Thyroid gland (tissue), 4 donors: ENCODE results near the gene FAM83F. TPM values are rescaled to one million over a fixed set of nuclear protein-coding genes. Genes with fewer than 3 reads are reported as not detected.

Source experiments
- DNase-seq, 2 donors: peaks; one replicate each; pipeline ENCODE4 v3.0.0-alpha.2; 2019
- H3K27ac ChIP-seq, 3 donors: fragments of 200-600 bp; sonication (generic); 1 replicate in 2 of 3; 2 replicates in 1 of 3; pipeline ENCODE4 v1.5.1; 2016 to 2019; ENCODE audit warnings: mild to moderate bottlenecking in 1 of 3, moderate library complexity in 1 of 3
- H3K27me3 ChIP-seq: fragments of 200-600 bp; sonication (generic); one replicate; pipeline ENCODE4 v1.5.1; 2019
- H3K36me3 ChIP-seq, 2 donors: fragments of 200-600 bp; sonication (generic); one replicate each; pipeline ENCODE4 v1.5.1; 2016 to 2019
- H3K4me1 ChIP-seq, 2 donors: fragments of 200-600 bp; sonication (generic); one replicate each; pipeline ENCODE4 v1.5.1; 2017 to 2019
- H3K4me3 ChIP-seq, 3 donors: fragments of 200-600 bp; sonication (generic); replicated peaks in 1 of 3; 1 replicate in 2 of 3; 2 replicates in 1 of 3; pipeline ENCODE4 v1.5.1; 2016; ENCODE audit warnings: mild to moderate bottlenecking in 1 of 3
- H3K9me3 ChIP-seq: fragments of 200-600 bp; sonication (generic); one replicate; pipeline ENCODE4 v1.5.1; 2017
- CTCF ChIP-seq, 6 experiments: fragments of 200-600 bp in 3 of 6; fragments of 450-650 bp in 3 of 6; sonication (generic) in 3 of 6; IDR thresholded peaks; one replicate each; pipeline ENCODE4 v1.5.1; 2016 to 2019; ENCODE audit warnings: antibody characterized with exemption in 6 of 6, mild to moderate bottlenecking in 2 of 6, inconsistent platforms in 1 of 6, moderate library complexity in 1 of 6
- POLR2A ChIP-seq, 2 donors: fragments of 450-650 bp; IDR thresholded peaks; one replicate each; pipeline ENCODE4 v1.6.1; 2017; ENCODE audit warnings: antibody characterized with exemption in 2 of 2, mild to moderate bottlenecking in 2 of 2, moderate library complexity in 1 of 2
- WGBS, 2 donors: methylation state at CpG; one replicate each; pipeline ENCODE4 v1.1.5; 2017; 5-methylcytosine and 5-hydroxymethylcytosine counted together
- intact Hi-C: fragments of 100-400 bp; cut with DNase I; formaldehyde crosslinking; loops from one replicate; pipeline ENCODE4 v1.15.1; 2023
- total RNA-seq, 4 donors: library from RNA; depleted of rRNA; stranded (reverse); fragments of >200 nt; gene quantifications; one replicate each; pipeline ENCODE4 v1.2.3, GENCODE V29; 2016

The FAM83F gene
- total RNA-seq, 4 donors from 2014 or later, result 19.2 to 35.6 (median 26.1) TPM

GRCh38 chr22:40065981-40066380, 71.2 kb downstream of the FAM83F start:
- intact Hi-C loops, result no loop called here
- TF ChIP-seq POLR2A (IDR thresholded peaks at IDR 0.05) (no peak), CTCF (IDR thresholded peaks at IDR 0.05) (no peak)
- no peaks in the 10 kb centered on the region for H3K27me3 ChIP-seq
- H3K4me1 ChIP-seq, result peaks cover 4 to 14% of the 10 kb centered on the region in 2 donors
- no peaks in the 10 kb centered on the region for H3K36me3 ChIP-seq
- 97 to 98% methylated on average over 3 of the region's 3 CpGs for WGBS, 2 donors
- H3K4me3 ChIP-seq, result no peak overlapping the region
- DNase-seq, result no peak
- H3K27ac ChIP-seq, result no peak overlapping the region
- H3K9me3 ChIP-seq, result no peaks in the 10 kb centered on the region

- 82 to 96% methylated on average over 2 of the region's 2 CpGs for WGBS, 2 donors
- H3K4me3 ChIP-seq, result no peak overlapping the region
- TF ChIP-seq CTCF (IDR thresholded peaks at IDR 0.05), result no peak
- TF ChIP-seq POLR2A (IDR thresholded peaks at IDR 0.05), result no peak
- DNase-seq, result no peak
- H3K36me3 ChIP-seq, result no peaks in the 10 kb centered on the region
- peaks cover 15% of the 10 kb centered on the region in 2 donors for H3K4me1 ChIP-seq
- no peaks in the 10 kb centered on the region for H3K27me3 ChIP-seq
- H3K27ac ChIP-seq, result no peak overlapping the region
- H3K9me3 ChIP-seq, result no peaks in the 10 kb centered on the region
- intact Hi-C loops, result no loop called here
Observed at GRCh38 chr22:40067639-40068038, 72.9 kb downstream of the FAM83F start.

GRCh38 chr22:40070701-40071100, 75.9 kb downstream of the FAM83F start:
- H3K4me1 ChIP-seq, result peaks cover 15% of the 10 kb centered on the region in 2 donors
- H3K4me3 ChIP-seq, result no peak overlapping the region
- DNase-seq, result no peak
- no peak overlapping the region for H3K27ac ChIP-seq
- H3K27me3 ChIP-seq, result no peaks in the 10 kb centered on the region
- intact Hi-C loops, result no loop called here
- no peaks in the 10 kb centered on the region for H3K9me3 ChIP-seq
- TF ChIP-seq POLR2A (IDR thresholded peaks at IDR 0.05) (no peak), CTCF (IDR thresholded peaks at IDR 0.05) (no peak)
- H3K36me3 ChIP-seq, result no peaks in the 10 kb centered on the region

- H3K36me3 ChIP-seq, result no peaks in the 10 kb centered on the region
- H3K4me3 ChIP-seq, result no peak overlapping the region
- no peak for TF ChIP-seq POLR2A (IDR thresholded peaks at IDR 0.05)
- no peak for TF ChIP-seq CTCF (IDR thresholded peaks at IDR 0.05)
- intact Hi-C loops, result no loop called here
- no peaks in the 10 kb centered on the region for H3K9me3 ChIP-seq
- H3K27ac ChIP-seq, result no peak overlapping the region
- no peak for DNase-seq
- H3K27me3 ChIP-seq, result no peaks in the 10 kb centered on the region
- peaks cover 9 to 15% of the 10 kb centered on the region in 2 donors for H3K4me1 ChIP-seq
- 54 to 62% methylated on average over 8 of the region's 8 CpGs for WGBS, 2 donors
Observed at GRCh38 chr22:40071720-40072119, 77.0 kb downstream of the FAM83F start.

- DNase-seq, result no peak
- H3K4me1 ChIP-seq, result peaks cover 1% of the 10 kb centered on the region in 2 donors
- H3K27ac ChIP-seq, result no peak overlapping the region
- H3K36me3 ChIP-seq, result no peaks in the 10 kb centered on the region
- WGBS, 2 donors, result 81 to 87% methylated on average over 8 of the region's 8 CpGs
- no peaks in the 10 kb centered on the region for H3K27me3 ChIP-seq
- TF ChIP-seq CTCF (IDR thresholded peaks at IDR 0.05), result no peak
- TF ChIP-seq POLR2A (IDR thresholded peaks at IDR 0.05), result no peak
- no peak overlapping the region for H3K4me3 ChIP-seq
- H3K9me3 ChIP-seq, result no peaks in the 10 kb centered on the region
- intact Hi-C loops, result no loop called here
Observed at GRCh38 chr22:40076702-40077645, 82.2 kb downstream of the FAM83F start.
